ENCODE data around the gene INTS3.
"Not testable (repeated sequence)": the region's sequence is repeated elsewhere in the genome, so short reads cannot be mapped to it uniquely, and the experiment has no call there.

The INTS3 gene

DNA sequence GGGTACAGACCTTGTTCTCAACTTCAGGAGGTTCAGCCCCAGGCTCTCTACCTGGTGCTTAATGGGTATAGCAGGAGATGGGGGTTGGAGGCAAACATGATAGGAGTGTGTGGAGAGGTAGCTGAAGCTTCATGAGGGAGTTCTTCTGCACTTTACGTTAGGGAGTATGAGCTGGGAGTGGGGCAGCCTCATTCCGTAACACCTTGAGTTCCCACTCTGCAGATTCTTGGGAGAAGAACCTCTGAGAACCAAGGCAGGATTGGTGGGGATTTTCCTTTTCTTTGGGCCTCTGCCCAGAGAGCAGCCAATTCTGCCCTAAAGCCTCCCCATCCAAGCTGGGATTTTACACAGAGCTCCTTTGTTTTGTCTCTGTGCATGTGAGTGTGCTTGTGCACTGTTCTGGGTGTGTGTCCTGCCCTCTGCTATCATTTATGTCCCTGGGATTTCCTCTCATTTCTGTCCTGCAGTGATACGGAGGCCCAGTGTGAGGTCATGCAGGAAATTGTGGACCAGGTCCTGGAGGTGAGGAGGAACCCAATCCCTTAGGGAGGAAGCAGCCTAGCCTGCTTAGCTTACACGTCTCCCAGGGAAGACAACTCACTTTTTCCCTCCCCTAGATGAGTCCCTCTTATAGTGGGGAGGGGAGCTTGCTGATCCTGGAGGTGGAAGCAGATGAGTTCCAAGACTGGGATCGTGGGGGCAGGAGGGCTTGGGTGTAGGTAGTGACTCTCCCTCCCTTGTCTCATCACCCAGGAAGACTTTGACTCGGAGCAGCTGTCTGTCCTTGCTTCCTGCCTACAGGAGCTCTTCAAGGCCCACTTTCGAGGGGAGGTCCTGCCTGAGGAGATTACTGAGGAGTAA is 35.7 kb downstream of the INTS3 start:
- DNase-seq (ENCODE audit: low spot score): no peak

DNA sequence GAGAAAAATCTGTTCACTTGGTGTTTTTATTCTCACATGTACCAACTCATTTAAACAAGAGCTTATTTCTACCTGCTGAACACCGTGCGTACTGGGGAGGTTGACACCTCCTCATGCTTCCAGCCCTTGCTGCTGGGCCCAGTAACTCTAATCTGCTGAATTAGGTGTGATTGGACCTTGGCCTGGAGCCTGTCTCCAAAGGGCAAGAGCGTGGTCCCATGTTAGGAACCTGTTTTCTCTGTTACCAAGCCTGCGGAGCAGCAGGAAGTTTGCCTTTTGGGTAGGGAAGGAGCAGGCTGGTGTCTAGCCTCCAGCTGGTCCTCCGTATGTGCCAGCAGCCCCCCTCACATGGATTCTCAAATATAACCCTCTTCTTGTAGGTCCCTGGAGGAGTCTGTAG is 36.5 kb downstream of the INTS3 start:
- no peak for DNase-seq (ENCODE audit: low spot score)

DNA sequence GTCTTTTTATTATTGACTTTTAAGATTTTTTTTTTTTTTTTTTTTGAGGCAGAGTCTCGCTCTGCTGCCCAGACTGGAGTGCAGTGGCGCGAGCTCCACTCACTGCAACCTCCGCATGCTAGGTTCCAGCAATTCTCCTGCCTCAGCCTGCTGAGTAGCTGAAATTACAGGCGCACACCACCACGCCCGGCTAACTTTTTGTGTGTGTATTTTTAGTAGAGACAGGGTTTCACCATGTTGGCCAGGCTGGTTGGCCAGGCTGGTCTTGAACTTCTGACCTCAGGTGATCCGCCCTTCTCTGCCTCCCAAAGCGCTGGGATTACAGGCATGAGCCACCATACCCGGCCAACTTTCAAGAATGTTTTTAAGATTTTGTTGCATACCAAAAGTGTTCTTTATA is 38.8 kb downstream of the INTS3 start:
- not testable (repeated sequence) for DNase-seq (ENCODE audit: low spot score)

DNA sequence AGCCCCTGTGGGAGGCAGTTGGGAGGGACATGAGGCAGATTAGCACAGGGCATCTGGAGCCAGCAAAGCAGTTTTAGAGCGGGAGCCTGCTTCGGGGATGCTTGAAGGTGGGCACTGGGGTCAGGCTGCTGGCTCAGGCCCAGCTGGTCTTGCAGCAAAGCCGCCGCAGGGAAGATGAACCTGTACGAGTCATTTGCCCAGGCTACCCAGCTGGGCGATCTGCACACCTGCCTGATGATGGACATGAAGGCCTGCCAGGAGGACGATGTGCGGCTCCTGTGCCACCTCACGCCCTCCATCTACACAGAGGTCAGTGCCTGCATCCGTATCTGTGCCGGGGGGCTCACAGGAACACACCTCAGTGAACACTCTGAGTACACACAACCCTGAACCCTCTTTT is 39.7 kb downstream of the INTS3 start:
- no peak for DNase-seq (ENCODE audit: low spot score)

DNA sequence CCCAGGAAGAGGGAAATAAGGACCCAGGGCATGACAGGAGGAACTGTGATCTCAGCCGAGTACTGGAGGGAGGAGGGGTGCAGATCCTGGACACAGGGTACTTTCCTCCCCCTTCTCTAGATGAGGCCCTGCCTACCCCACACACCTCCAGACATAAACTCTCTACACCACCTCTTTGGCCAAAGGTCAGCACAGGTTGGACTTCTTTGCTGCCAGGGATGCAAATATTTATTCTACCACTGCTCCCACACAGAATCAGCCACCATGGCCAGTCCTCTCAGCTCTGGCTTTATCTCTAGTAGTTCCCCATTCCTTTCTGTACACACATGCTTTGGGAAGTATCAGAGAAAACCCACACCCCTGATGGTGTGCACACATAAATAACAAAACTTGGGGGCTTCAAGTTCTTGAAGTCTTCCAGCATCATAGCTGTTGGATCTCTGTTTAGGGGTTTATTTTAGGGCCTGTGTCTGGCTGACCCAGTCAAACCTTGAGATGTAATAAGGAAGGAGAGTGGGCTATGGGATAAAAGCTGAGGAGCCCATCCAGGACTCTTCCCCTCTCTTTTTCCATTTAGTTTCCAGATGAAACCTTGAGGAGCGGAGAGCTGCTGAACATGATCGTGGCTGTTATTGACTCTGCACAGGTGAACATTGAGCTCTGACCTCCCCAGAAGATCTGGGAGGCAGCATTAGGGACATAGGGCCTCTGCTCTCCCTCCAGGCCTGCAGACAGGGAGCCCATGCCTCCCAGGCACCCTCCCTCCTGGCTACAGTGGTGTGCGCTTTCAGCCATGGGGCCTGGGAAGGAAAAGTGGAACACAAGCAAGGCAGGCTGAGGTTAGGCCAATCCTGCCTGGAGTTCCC is 40.7 kb downstream of the INTS3 start:
- DNase-seq (ENCODE audit: low spot score): no peak

- DNase-seq (ENCODE audit: low spot score): no peak
These were observed 41.4 kb downstream of the INTS3 start for GRCh38 chr1:153769221-153769620.

DNA sequence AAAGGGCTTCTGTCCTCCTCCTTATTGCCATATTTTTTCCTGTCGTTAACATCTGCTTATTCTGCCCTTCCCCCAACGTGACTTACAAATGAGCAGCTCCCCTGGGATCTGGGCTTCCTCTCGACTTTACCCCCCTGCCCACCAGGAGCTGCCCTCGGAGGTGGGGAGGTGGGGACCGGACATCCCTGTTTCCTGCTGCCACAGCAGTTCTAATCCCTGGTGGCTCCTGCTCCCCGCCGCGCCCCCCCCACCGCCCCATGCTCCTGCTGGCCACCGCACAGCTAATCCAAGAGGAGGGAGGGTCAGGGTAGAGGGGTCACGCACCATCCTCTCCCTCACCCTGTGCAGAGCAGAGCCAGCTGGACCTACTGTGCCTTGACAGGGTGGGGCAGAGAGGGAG is 42.9 kb downstream of the INTS3 start:
- DNase-seq (ENCODE audit: low spot score): no peak

DNA sequence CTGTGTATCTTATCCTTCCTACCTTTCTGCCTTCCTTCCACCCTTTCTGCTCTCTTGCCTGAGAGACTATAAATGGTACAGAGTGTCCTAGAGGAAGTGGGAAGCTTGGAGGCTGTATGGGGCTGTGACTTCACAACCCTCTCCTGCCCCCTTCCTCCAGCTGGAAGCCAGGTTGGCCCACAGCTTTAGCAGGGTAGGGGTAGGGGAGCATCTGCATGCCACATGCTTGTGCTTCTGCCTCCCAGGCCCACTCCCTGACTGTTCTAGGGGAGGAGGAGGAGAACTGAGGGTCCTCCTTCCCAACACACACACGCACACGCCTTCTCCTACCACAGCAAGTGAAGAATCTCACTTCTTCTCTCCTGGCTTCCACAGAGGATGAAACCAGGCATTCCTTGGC is 43.4 kb downstream of the INTS3 start:
- no peak for DNase-seq (ENCODE audit: low spot score)

GRCh38 chr1:153771841-153772593 is 44.2 kb downstream of the INTS3 start:
- no peak for DNase-seq (ENCODE audit: low spot score)

- DNase-seq (ENCODE audit: low spot score): no peak
These were observed 45.5 kb downstream of the INTS3 start for GRCh38 chr1:153773096-153773921.

GRCh38 chr1:153774026-153774595 is 46.3 kb downstream of the INTS3 start:
- DNase-seq (ENCODE audit: low spot score): no peak

GRCh38 chr1:153774780-153775457 is 47.1 kb downstream of the INTS3 start, which contains the start of gene SLC27A3:
TSS of gene SLC27A3 (plus strand) at chr1:153775407. CDS start at chr1:153775498, 91 bp downstream.
- peak; percentile 79 for DNase-seq (ENCODE audit: low spot score)

DNA sequence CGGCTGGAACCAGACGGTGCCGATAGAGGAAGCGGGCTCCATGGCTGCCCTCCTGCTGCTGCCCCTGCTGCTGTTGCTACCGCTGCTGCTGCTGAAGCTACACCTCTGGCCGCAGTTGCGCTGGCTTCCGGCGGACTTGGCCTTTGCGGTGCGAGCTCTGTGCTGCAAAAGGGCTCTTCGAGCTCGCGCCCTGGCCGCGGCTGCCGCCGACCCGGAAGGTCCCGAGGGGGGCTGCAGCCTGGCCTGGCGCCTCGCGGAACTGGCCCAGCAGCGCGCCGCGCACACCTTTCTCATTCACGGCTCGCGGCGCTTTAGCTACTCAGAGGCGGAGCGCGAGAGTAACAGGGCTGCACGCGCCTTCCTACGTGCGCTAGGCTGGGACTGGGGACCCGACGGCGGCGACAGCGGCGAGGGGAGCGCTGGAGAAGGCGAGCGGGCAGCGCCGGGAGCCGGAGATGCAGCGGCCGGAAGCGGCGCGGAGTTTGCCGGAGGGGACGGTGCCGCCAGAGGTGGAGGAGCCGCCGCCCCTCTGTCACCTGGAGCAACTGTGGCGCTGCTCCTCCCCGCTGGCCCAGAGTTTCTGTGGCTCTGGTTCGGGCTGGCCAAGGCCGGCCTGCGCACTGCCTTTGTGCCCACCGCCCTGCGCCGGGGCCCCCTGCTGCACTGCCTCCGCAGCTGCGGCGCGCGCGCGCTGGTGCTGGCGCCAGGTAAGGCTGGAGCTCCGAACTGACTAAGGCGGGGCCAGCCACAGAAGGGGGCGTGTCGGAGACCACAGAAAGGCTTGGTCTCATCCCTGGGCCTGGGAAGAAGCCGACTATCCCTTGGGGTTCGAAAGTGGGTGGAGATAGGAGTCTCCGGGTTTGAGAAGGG is 47.8 kb downstream of the INTS3 start:
- peak; percentile 70 for DNase-seq (ENCODE audit: low spot score)

GRCh38 chr1:153776352-153776751 is 48.5 kb downstream of the INTS3 start:
- no peak for DNase-seq (ENCODE audit: low spot score)

DNA sequence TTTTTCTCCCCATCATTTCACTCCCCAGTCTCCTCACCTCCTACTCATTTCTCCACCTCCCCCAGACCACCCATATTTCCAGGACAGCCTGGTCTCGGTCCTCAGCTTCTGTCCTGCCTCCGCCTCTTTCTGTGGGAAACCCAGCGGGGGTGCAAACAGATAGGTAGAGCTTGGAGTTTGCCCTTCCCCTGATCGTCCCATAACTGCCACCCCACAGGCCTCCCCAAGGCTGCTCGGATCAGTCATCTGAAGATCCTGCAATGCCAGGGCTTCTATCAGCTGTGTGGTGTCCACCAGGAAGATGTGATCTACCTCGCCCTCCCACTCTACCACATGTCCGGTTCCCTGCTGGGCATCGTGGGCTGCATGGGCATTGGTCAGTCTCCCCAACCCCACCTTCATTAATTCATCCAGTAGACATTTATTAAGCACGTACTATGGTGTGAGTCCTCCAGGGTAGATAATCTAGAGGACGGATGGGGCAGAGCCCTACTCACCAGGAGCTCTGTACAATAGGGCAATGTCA is 49.1 kb downstream of the INTS3 start:
- DNase-seq (ENCODE audit: low spot score): no peak

- no peak for DNase-seq (ENCODE audit: low spot score)
These were observed 49.8 kb downstream of the INTS3 start for GRCh38 chr1:153777648-153778047.

DNA sequence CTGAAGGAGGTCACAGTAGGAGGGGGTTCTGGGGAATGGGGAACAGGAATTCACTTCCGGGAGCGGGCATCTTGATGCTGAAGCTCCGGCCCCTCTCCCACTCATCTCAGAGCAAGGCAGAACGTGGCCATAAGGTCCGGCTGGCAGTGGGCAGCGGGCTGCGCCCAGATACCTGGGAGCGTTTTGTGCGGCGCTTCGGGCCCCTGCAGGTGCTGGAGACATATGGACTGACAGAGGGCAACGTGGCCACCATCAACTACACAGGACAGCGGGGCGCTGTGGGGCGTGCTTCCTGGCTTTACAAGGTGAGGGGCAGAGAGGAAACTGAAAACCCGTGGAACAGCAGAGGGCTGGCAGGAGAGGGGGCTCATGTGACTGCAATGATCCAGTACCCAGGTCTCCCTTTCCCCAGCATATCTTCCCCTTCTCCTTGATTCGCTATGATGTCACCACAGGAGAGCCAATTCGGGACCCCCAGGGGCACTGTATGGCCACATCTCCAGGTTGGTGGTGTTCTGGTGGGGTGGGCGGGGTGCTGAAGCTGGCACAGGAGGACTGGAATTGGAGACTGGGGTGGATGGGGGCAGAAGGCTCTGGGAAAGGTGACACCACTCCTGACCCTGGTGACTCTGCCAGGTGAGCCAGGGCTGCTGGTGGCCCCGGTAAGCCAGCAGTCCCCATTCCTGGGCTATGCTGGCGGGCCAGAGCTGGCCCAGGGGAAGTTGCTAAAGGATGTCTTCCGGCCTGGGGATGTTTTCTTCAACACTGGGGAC is 50.4 kb downstream of the INTS3 start:
- DNase-seq (ENCODE audit: low spot score): no peak

GRCh38 chr1:153778824-153779519 is 51.1 kb downstream of the INTS3 start:
- DNase-seq (ENCODE audit: low spot score): no peak
